ENCODE results near the gene IQCK. TPM values are rescaled to one million over a fixed set of nuclear protein-coding genes. Genes with fewer than 3 reads are reported as not detected.

IQCK gene
- total and polyA plus RNA-seq, 8 donors, result 3.5 to 100.0 (median 13.6) TPM

DNA sequence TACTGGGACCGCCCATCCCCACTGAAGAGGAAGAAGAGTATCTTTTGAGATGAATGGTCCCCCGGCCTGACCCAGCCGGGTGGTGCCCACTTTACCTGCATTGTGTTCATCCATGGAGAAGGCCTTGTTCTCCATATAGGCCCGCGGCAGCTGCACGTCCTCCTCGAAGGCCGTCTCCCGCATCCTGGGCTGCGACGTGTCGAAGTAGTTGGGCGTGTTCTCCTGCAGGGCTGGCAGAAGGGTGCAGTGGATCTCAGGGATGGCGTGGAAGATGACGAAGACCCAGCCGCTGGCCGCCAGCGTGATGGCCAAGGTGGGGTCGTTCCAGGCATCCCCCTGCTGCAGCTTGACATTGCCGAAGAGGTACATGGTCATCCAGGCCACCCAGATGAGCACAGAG is 153.7 kb downstream of the IQCK start:
- Histone ChIP-seq H3K4me1 (peaks cover 7 to 31% (median 20%) of the 10 kb centered on the region in 4 donors), H3K27ac (no peak overlapping the region), H3K4me3 (no peak overlapping the region), H3K36me3 (peaks cover 16 to 62% (median 55%) of the 10 kb centered on the region in 4 donors), H3K27me3 (no peaks in the 10 kb centered on the region), H3K9me3 (no peaks in the 10 kb centered on the region)
- DNase-seq, result no peak
- intact Hi-C loops (cut with DNase I; ENCODE audit: low total_unique reads), result no loop called here
- no peak for TF ChIP-seq CTCF (IDR thresholded peaks at IDR 0.05)
- TF ChIP-seq EP300 (IDR thresholded peaks at IDR 0.05), result no peak
- no peak for TF ChIP-seq POLR2AphosphoS5 (IDR thresholded peaks at IDR 0.05)
- TF ChIP-seq POLR2A (IDR thresholded peaks at IDR 0.05), result no peak
- 92 to 97% (median 93%) methylated on average over 20 of the region's 20 CpGs for WGBS, 5 donors

DNA sequence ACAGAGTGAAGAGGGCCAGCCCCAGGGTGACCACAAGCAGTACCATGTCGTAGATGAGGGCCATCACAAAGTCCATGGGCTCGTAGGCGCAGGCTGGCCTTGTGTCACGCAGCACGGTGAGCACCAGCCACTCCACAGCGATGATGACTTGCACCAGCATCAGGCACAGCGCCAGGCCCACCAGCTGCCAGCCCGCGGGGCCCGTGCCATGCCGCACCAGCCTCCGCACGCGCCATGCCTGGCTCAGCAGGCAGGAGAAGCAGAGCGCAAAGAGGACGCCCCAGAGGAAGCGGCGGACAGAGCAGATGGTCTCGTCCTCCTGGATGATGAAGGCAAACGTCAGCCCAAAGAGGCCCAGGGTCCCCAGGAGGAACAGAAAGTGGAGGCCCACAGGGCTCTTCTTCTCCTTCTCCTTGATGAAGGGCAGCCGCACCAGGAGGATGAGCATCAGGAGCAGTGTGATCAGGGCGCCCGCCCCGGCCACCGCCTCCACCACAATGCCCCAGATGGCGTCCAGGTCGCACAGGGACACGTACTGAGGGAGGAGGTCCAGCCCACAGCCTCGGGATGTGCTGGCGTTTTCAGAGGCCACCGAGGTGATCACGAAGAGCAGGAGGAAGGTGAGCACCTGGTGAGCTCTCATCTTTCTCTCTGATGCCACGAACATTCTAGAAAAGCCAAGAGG is 154.2 kb downstream of the IQCK start:
- DNase-seq, result no peak
- Histone ChIP-seq H3K27me3 (no peaks in the 10 kb centered on the region), H3K27ac (no peak overlapping the region), H3K36me3 (peaks cover 16 to 56% (median 49%) of the 10 kb centered on the region in 4 donors), H3K4me3 (no peak overlapping the region), H3K4me1 (peaks cover 7 to 33% (median 21%) of the 10 kb centered on the region in 4 donors), H3K9me3 (no peaks in the 10 kb centered on the region)
- intact Hi-C loops (cut with DNase I; ENCODE audit: low total_unique reads), result no loop called here
- TF ChIP-seq POLR2AphosphoS5 (IDR thresholded peaks at IDR 0.05) (no peak), CTCF (IDR thresholded peaks at IDR 0.05) (no peak), POLR2A (IDR thresholded peaks at IDR 0.05) (no peak), EP300 (IDR thresholded peaks at IDR 0.05) (no peak)
- 90 to 96% (median 94%) methylated on average over 27 to 33 of the region's 33 CpGs for WGBS, 5 donors

GRCh38 chr16:19872935-19873334 is 154.9 kb downstream of the IQCK start:
- H3K27me3 ChIP-seq, result no peaks in the 10 kb centered on the region
- no peaks in the 10 kb centered on the region for H3K9me3 ChIP-seq
- H3K27ac ChIP-seq, result no peak overlapping the region
- WGBS, 5 donors, result 79 to 88% (median 80%) methylated on average over 12 of the region's 12 CpGs
- peaks cover 16 to 53% (median 44%) of the 10 kb centered on the region in 4 donors for H3K36me3 ChIP-seq
- peaks cover 7 to 33% (median 21%) of the 10 kb centered on the region in 4 donors for H3K4me1 ChIP-seq
- no peak overlapping the region for H3K4me3 ChIP-seq
- no peak for DNase-seq
- intact Hi-C loops (cut with DNase I; ENCODE audit: low total_unique reads), result no loop called here
- TF ChIP-seq POLR2AphosphoS5 (IDR thresholded peaks at IDR 0.05) (no peak), POLR2A (IDR thresholded peaks at IDR 0.05) (no peak)

DNA sequence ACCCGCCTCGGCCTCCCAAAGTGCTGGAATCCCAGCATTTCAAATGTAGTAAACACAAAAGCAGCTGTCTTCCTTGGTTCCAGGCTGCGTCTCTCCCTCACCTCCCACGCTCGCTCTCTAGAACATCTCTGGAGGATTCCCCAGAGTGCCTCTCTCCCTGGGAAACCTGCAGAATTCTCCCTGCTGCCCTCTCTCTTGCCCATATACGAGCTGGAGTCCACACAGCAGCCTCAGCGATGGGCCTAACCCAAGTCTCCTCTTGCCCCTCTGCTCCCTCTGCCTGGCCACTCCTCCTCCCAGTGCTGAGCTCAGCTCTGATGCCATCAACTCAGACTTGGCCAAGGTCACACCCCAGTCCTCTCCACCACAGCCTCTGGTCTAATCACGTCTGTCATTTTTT is 156.0 kb downstream of the IQCK start:
- WGBS, 5 donors, result 68 to 80% (median 76%) methylated on average over 8 of the region's 8 CpGs

More for the DNA sequence above, 156.0 kb downstream of the IQCK start:
- Histone ChIP-seq H3K36me3 (peaks cover 16 to 49% (median 37%) of the 10 kb centered on the region in 4 donors), H3K4me1 (peaks cover 13 to 34% (median 17%) of the 10 kb centered on the region in 4 donors), H3K27ac (no peak overlapping the region), H3K9me3 (no peaks in the 10 kb centered on the region), H3K4me3 (no peak overlapping the region), H3K27me3 (no peaks in the 10 kb centered on the region)
- TF ChIP-seq POLR2AphosphoS5 (IDR thresholded peaks at IDR 0.05) (no peak), EP300 (IDR thresholded peaks at IDR 0.05) (no peak), POLR2A (IDR thresholded peaks at IDR 0.05) (no peak), CTCF (IDR thresholded peaks at IDR 0.05) (no peak)
- intact Hi-C loops (cut with DNase I; ENCODE audit: low total_unique reads), result no loop called here
- DNase-seq, result no peak

Measured in stomach (tissue), 9 donors.